ENCODE results near the gene GIMAP7.

GIMAP7 gene

DNA sequence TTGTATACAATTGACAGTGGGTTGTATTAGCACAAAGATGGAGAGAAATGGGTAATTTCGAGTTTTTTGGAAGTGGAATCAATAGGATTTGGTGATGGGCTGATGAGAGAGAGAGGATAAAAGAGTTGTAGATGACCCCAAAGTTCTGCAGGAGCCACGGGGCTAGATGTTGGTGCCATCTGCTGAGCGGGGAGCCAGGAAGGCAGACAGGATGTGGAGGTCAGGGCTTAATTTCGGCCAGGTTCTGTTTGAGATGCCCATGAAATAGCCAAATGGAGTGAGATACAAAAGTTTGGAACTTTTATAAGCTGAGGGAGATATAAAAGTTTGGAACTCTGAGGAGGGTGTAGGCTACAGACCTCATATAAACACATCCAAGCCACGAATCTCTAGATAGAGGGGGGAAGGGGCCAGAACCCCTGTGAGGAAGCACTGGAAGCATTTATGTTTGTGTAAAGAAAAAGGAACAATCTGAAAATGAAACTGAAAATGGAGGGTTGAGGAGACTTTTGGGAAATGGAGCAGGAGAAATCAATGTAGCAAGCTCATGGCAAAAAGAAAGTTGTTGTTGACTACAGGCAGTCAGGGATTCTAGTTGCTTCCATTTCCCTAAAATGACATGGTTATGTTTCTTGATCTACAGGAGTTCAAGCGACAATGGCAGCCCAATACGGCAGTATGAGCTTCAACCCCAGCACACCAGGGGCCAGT is 54.7 kb downstream of the GIMAP7 start:
- H3K9me3 ChIP-seq (ENCODE audit: control insufficient read depth, insufficient read depth, low read depth, low read length): no peaks in the 10 kb centered on the region
- no peak overlapping the region for H3K4me3 ChIP-seq (ENCODE audit: low read depth, low read length)
- no peak overlapping the region for H3K27ac ChIP-seq (ENCODE audit: low read depth, low read length)
- H3K27me3 ChIP-seq (ENCODE audit: control insufficient read depth, insufficient read depth, low read length): 0 out of 2 replicates have a peak, but pooled peaks cover 3% of the 10 kb centered on the region
- no peaks in the 10 kb centered on the region for H3K36me3 ChIP-seq (ENCODE audit: control insufficient read depth, insufficient read depth, low read length)
- no peak overlapping the region for H3K9ac ChIP-seq (ENCODE audit: low read length)
- H3K4me1 ChIP-seq (ENCODE audit: control insufficient read depth, insufficient read depth, low read length): peaks cover 22% of the 10 kb centered on the region

Measured in HUES6 (cell line).